Left ventricle myocardium superior (tissue), 1 donor: Measurements from ENCODE around the gene MRPL21. TPM values are rescaled to one million over a fixed set of nuclear protein-coding genes. Genes with fewer than 3 reads are reported as not detected.

ENCODE experiments used
- ATAC-seq: fragments of 200-7000 bp; cut with Tn5 transposase; one replicate; pipeline ENCODE4 v1.9.1; 2020; ENCODE audit warnings: mild to moderate bottlenecking, moderate library complexity
- DNase-seq: peaks from one replicate; pipeline ENCODE4 v3.0.0-alpha.2; 2020
- intact Hi-C: fragments of 100-400 bp; cut with micrococcal nuclease; formaldehyde crosslinking; loops from one replicate; pipeline ENCODE4 v1.11.0; 2022
- long read RNA-seq: library from polyadenylated mRNA; unstranded; transcript quantifications from one replicate; pipeline ENCODE4 v2.0.0, GENCODE V29; 2021
- total RNA-seq: library from RNA; stranded (reverse); fragmentation: NEBNext Ultra II Directional; extraction: Animal tissue kit (Norgen Biotek cat#: 25700); gene quantifications from one replicate; pipeline ENCODE4 v1.2.1, GENCODE V29; 2021
- donor health status: DM: no; HTN: yes; CAD: no; lungs with severe emphysema.

MRPL21 gene
- 106 TPM for total RNA-seq
- long read RNA-seq, transcript MRPL21-202 (7 exons, 662 nt) = minor isoform, 7 of 105 reads
- long read RNA-seq, transcript MRPL21-201 (7 exons, 683 nt) = major isoform, 86 of 105 reads
- long read RNA-seq, partial matches to known transcripts = 11 of 105 reads
- long read RNA-seq, other reads (novel, unspliced or antisense) = 0 of 105 reads

- peak; percentile 96 for ATAC-seq
- intact Hi-C loops = no loop called here
- peak; percentile 93 for DNase-seq
These were observed at the start of gene MRPL21, which contains the start of gene IGHMBP2 for GRCh38 chr11:68903288-68904247. Gene MRPL21, minus strand, starts transcription at chr11:68903832. Its CDS starts 22 bp downstream, at chr11:68903810. Gene IGHMBP2, plus strand, starts transcription at chr11:68903891. Its CDS starts 62 bp downstream, at chr11:68903953.

- DNase-seq (no peak), ATAC-seq (no peak)
- intact Hi-C loops = no loop called here
These were observed 47.1 kb upstream of the MRPL21 start for GRCh38 chr11:68950762-68951161.

- no peak for DNase-seq
- no peak for ATAC-seq
- intact Hi-C loops = no loop called here
These were observed 46.6 kb upstream of the MRPL21 start for GRCh38 chr11:68950270-68950669.

- DNase-seq (no peak), ATAC-seq (no peak)
- intact Hi-C loops = no loop called here
These were observed 45.3 kb upstream of the MRPL21 start for GRCh38 chr11:68948935-68949334.

GRCh38 chr11:68948496-68948895, 44.9 kb upstream of the MRPL21 start:
- DNase-seq (no peak), ATAC-seq (no peak)
- intact Hi-C loops = no loop called here

- no peak for DNase-seq
- no peak for ATAC-seq
- intact Hi-C loops = no loop called here
These were observed 43.5 kb upstream of the MRPL21 start for GRCh38 chr11:68947151-68947550.

- intact Hi-C loops = no loop called here
- DNase-seq (no peak), ATAC-seq (peak; percentile 72)
These were observed 42.9 kb upstream of the MRPL21 start for GRCh38 chr11:68946416-68947090.

- intact Hi-C loops = no loop called here
- ATAC-seq = no peak
These were observed 39.2 kb upstream of the MRPL21 start for GRCh38 chr11:68942751-68943271.

GRCh38 chr11:68942095-68942620, 38.5 kb upstream of the MRPL21 start:
- DNase-seq = no peak
- no peak for ATAC-seq
- intact Hi-C loops = no loop called here

More at GRCh38 chr11:68942751-68943271, 39.2 kb upstream of the MRPL21 start:
- DNase-seq = no peak

- no peak for DNase-seq
These were observed 37.9 kb upstream of the MRPL21 start for GRCh38 chr11:68941324-68942094.

GRCh38 chr11:68940651-68941323, 37.2 kb upstream of the MRPL21 start:
- DNase-seq (no peak), ATAC-seq (peak; percentile 12)
- intact Hi-C loops = no loop called here

More at GRCh38 chr11:68941324-68942094, 37.9 kb upstream of the MRPL21 start:
- no peak for ATAC-seq
- intact Hi-C loops = no loop called here

- intact Hi-C loops = no loop called here
- ATAC-seq (no peak), DNase-seq (no peak)
These were observed 36.2 kb upstream of the MRPL21 start for GRCh38 chr11:68939583-68940555.

GRCh38 chr11:68938816-68939582, 35.4 kb upstream of the MRPL21 start:
- intact Hi-C loops = no loop called here
- DNase-seq (no peak), ATAC-seq (no peak)

- ATAC-seq = no peak
- intact Hi-C loops = no loop called here
- no peak for DNase-seq
These were observed 34.5 kb upstream of the MRPL21 start for GRCh38 chr11:68938088-68938487.

- DNase-seq (no peak), ATAC-seq (no peak)
- intact Hi-C loops = no loop called here
These were observed 33.3 kb upstream of the MRPL21 start for GRCh38 chr11:68936676-68937620.
